ENCODE measurements around the gene GNAO1. TPM values are rescaled to one million over a fixed set of nuclear protein-coding genes. Genes with fewer than 3 reads are reported as not detected.

The GNAO1 gene
- total and polyA plus RNA-seq, 2 of the 13 experiments (the other 11 are each of a cell fraction or from before 2014, with no cell fraction given), result not detected

DNA sequence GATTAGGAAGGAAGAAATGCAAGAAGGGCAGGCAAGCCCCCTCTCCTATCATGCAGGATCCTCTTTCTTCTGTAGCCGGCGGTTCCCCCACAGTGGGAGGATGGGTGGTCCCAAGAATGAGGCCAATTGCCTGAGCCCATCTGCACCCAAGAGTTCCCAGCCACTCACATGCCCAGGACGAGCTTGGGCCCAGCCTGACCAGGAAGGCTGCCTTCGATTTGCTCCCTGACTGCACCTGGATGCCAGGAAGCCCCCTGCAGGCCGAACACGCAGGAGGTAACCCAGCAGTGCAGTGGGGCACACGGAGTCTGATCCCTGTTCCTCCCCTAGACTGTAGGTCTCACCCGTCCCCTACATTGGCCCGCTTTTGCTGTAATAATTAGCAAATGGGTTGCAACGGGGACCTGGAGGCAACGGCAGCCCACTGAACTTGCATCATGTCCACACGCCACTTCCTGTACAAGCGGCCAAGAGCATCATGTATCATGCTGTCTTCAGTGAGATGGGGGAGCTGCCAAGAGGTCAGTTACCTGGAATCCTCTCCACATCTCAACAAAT is 166.6 kb downstream of the GNAO1 start (continued):
- no peak for TF ChIP-seq GABPA (IDR thresholded peaks at IDR 0.05; ENCODE audit: low read depth, low read length)
- TF ChIP-seq GABPA (CRISPR knock-in tag; IDR thresholded peaks at IDR 0.05; ENCODE audit: low read depth), result no peak; the same call in 1 of the 2 replicates
- TF ChIP-seq, protein P1, sequence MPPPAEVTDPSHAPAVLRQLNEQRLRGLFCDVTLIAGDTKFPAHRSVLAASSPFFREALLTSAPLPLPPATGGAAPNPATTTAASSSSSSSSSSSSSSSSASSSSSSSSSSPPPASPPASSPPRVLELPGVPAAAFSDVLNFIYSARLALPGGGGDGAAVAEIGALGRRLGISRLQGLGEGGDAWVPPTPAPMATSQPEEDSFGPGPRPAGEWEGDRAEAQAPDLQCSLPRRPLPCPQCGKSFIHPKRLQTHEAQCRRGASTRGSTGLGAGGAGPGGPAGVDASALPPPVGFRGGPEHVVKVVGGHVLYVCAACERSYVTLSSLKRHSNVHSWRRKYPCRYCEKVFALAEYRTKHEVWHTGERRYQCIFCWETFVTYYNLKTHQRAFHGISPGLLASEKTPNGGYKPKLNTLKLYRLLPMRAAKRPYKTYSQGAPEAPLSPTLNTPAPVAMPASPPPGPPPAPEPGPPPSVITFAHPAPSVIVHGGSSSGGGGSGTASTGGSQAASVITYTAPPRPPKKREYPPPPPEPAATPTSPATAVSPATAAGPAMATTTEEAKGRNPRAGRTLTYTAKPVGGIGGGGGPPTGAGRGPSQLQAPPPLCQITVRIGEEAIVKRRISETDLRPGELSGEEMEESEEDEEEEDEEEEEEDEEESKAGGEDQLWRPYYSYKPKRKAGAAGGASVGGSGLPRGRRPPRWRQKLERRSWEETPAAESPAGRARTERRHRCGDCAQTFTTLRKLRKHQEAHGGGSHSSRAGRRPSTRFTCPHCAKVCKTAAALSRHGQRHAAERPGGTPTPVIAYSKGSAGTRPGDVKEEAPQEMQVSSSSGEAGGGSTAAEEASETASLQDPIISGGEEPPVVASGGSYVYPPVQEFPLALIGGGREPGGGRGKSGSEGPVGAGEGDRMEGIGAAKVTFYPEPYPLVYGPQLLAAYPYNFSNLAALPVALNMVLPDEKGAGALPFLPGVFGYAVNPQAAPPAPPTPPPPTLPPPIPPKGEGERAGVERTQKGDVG (CRISPR knock-in tag; IDR thresholded peaks at IDR 0.05; ENCODE audit: borderline replicate concordance), result no peak
- no peak for TF ChIP-seq ZNF552 (CRISPR knock-in tag; IDR thresholded peaks at IDR 0.05; ENCODE audit: borderline replicate concordance)
- TF ChIP-seq, protein P2, sequence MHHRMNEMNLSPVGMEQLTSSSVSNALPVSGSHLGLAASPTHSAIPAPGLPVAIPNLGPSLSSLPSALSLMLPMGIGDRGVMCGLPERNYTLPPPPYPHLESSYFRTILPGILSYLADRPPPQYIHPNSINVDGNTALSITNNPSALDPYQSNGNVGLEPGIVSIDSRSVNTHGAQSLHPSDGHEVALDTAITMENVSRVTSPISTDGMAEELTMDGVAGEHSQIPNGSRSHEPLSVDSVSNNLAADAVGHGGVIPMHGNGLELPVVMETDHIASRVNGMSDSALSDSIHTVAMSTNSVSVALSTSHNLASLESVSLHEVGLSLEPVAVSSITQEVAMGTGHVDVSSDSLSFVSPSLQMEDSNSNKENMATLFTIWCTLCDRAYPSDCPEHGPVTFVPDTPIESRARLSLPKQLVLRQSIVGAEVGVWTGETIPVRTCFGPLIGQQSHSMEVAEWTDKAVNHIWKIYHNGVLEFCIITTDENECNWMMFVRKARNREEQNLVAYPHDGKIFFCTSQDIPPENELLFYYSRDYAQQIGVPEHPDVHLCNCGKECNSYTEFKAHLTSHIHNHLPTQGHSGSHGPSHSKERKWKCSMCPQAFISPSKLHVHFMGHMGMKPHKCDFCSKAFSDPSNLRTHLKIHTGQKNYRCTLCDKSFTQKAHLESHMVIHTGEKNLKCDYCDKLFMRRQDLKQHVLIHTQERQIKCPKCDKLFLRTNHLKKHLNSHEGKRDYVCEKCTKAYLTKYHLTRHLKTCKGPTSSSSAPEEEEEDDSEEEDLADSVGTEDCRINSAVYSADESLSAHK (CRISPR knock-in tag; IDR thresholded peaks at IDR 0.05; ENCODE audit: borderline replicate concordance), result no peak
- no peak for TF ChIP-seq SRF (IDR thresholded peaks at IDR 0.05; ENCODE audit: low read depth, low read length)
- TF ChIP-seq TRIM24 (CRISPR knock-in tag; IDR thresholded peaks at IDR 0.05), result no peak
- TF ChIP-seq, protein P3, sequence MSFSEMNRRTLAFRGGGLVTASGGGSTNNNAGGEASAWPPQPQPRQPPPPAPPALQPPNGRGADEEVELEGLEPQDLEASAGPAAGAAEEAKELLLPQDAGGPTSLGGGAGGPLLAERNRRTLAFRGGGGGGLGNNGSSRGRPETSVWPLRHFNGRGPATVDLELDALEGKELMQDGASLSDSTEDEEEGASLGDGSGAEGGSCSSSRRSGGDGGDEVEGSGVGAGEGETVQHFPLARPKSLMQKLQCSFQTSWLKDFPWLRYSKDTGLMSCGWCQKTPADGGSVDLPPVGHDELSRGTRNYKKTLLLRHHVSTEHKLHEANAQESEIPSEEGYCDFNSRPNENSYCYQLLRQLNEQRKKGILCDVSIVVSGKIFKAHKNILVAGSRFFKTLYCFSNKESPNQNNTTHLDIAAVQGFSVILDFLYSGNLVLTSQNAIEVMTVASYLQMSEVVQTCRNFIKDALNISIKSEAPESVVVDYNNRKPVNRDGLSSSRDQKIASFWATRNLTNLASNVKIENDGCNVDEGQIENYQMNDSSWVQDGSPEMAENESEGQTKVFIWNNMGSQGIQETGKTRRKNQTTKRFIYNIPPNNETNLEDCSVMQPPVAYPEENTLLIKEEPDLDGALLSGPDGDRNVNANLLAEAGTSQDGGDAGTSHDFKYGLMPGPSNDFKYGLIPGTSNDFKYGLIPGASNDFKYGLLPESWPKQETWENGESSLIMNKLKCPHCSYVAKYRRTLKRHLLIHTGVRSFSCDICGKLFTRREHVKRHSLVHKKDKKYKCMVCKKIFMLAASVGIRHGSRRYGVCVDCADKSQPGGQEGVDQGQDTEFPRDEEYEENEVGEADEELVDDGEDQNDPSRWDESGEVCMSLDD (CRISPR knock-in tag; IDR thresholded peaks at IDR 0.05; ENCODE audit: borderline replicate concordance), result no peak
- TF ChIP-seq ZNF674 (CRISPR knock-in tag; IDR thresholded peaks at IDR 0.05; ENCODE audit: low read depth), result no peak
- no peak for TF ChIP-seq ZBTB21 (CRISPR knock-in tag; IDR thresholded peaks at IDR 0.05)
- TF ChIP-seq SNAI1 (CRISPR knock-in tag; IDR thresholded peaks at IDR 0.05; ENCODE audit: borderline replicate concordance), result no peak
- peak; percentile 90 for TF ChIP-seq ZBTB7B (CRISPR knock-in tag; IDR thresholded peaks at IDR 0.05)
- TF ChIP-seq, protein P4, sequence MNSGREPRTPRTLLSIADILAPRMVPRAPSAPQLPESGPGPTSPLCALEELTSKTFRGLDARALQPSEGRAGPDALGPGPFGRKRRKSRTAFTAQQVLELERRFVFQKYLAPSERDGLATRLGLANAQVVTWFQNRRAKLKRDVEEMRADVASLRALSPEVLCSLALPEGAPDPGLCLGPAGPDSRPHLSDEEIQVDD (CRISPR knock-in tag; IDR thresholded peaks at IDR 0.05; ENCODE audit: borderline replicate concordance), result no peak
- 0 out of 2 replicates have a peak, but pooled peaks have one; percentile 34 for TF ChIP-seq ETV6 (CRISPR knock-in tag; conservative IDR thresholded peaks at IDR 0.05)

All from HepG2 (cell line).